HL-60/S4 treated with phorbol 12-myristate 13-acetate at 8.2 ng/mL for 4 days and 3 days (cell line): Measurements from ENCODE around the gene HLA-A.

ENCODE experiments used
- in situ Hi-C: fragments of 300-500 bp; cut with MboI; formaldehyde crosslinking; loops from 2 replicates; pipeline ENCODE4 v1.15.0; 2022; ENCODE audit warnings: low sequenced_read_pairs

Gene HLA-A

GRCh38 chr6:29933955-29934354 is 8.4 kb upstream of the HLA-A start:
- in situ Hi-C loops: no loop called here

- in situ Hi-C loops: no loop called here
Measured at GRCh38 chr6:29935273-29935955, 6.9 kb upstream of the HLA-A start.

DNA sequence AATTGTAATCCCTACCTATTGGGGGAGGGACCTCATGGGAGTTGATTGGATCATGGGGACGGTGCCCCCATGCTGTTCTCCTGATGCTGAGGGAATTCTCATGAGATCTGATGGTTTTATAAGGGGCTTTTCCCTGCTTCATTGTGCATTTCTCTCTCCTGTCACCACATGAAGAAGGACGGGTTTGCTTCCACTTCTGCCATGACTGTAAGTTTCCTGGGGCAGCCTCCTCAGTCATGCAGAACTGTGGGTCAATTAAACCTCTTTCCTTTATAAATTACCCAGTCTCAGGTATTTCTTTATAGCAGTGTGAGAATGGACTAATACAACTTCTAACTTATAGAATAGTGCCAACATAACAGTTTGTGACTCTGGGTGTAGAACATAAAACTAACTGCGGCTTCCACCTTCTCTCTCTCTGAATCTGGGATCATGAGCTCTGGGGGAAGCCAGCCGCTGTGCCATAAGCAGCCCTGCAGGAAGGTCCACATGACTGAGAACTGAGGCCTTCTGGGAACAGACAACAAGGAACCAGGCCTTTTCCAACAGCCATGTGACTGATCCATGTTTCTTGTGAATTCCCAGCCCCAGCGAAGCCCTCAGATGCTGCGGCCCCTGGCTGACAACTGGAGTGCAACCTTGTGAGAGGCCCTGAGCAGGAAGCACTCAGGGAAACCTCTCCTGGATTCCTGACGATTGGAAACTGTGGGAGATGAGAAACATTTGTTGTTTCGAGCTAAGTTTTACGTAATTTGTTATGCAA is 3.4 kb upstream of the HLA-A start:
- in situ Hi-C loops: no loop called here

DNA sequence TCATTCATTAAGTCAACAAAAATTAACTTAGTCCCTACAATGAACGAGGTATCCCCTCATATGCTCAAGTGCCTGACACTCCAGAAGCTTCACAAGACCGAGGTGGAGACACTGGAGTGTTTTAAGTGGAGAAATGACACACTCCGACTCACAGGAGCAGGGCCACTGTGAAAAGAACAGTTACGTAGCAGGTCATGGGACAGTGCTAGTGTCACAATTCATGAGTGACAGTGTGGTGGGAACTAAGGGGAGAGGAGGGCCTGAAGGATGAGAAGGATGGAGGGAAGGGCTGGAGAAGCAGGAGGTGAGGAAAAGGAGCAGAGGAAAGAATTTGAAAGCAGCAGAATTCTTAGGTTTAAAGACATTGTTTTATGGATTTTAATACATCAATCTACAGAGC is 1.3 kb upstream of the HLA-A start:
- in situ Hi-C loops: no loop called here

GRCh38 chr6:29941471-29941870 is 861 bp upstream of the HLA-A start:
- in situ Hi-C loops: no loop called here

DNA sequence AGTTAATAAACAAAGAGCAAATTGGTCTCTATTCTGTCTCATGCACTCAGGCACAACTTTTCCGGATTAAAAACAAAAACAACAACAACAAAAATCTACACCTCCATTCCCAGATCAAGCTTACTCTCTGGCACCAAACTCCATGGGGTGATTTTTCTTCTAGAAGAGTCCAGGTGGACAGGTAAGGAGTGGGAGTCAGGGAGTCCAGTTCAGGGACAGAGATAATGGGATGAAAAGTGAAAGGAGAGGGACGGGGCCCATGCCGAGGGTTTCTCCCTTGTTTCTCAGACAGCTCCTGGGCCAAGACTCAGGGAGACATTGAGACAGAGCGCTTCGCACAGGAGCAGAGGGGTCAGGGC is 437 bp upstream of the HLA-A start:
- in situ Hi-C loops: no loop called here

GRCh38 chr6:29943053-29943966 is 978 bp downstream of the HLA-A start:
- in situ Hi-C loops: no loop called here

- in situ Hi-C loops: no loop called here
Measured at GRCh38 chr6:29945281-29945820, 3.0 kb downstream of the HLA-A start.

DNA sequence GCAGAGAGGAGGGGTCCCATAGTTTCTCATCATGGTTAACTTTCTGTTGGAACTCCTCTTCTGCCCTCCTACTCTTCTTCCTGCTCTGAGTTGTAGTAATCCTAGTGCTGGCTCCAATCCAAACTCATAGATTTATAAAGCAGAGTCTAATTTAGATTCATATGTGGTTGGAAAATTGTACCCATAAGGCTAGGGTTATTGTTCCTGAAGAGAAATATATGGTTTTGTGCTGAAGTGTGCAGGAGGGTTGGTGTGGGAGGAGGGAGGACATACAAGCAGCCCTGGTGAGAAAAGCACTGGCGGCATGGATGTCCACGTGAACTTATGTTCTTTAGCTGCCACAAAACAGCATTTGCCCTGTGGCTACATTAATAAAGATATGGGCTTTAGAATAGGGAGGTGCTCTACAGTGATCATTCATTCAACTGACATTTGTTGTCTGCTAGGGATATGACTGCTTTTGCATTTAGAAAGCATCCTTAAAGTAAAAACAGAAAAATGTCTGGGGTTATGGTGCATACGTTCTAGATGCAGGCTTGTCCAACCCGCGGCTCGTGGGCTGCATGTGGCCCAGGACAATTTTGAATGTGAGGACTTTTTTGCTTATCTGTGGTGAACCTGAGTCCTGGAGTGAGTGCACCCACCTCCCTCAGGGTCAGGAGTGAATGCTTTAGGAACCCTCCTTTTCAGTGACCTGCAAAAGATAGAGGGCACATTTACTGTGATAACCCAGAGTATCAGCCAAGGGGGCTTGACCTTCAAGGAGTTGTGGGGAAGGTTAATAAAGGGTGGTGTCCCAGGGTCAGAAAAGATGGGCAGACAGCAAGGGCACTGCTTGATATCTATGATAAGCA is 4.1 kb downstream of the HLA-A start:
- in situ Hi-C loops: no loop called here

GRCh38 chr6:29947077-29947980 is 5.0 kb downstream of the HLA-A start:
- in situ Hi-C loops: no loop called here

DNA sequence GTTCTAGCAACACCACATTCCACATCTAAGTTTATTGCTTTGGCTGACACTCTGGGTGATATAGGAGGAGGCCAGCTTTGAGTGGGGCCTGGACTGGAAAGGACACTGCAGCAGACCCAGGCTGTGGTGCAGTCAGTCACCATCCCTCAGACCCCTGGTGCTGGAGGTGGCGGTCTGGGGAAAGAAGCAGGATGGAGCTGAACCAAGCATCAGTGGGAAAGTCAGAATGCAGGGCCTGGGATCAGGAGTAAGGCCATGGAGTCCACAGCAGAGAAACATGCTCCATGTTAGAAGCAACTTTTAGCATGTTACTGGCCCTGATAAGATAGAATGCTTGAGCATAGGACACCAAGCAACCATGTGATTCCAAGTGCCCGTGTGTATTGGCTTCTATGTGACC is 5.9 kb downstream of the HLA-A start:
- in situ Hi-C loops: no loop called here

DNA sequence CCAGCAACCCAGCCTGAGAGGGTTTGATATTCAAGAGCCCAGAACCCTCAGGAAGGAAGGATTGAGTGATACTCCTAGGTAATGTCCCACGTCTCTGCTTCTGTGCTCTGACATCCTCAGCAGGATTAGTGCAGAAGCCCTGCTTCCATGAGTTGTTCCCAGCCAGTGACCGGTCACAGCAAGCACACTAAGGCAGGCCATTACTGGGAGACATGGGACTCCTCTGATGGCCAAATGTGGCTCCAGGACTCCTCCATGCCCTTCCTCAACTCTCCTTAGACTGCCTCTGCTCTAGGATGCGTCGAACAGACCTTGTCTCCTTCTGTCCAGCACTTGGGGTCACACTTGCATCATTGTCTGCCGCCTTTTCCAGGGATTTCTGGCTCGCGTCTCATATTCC is 7.6 kb downstream of the HLA-A start:
- in situ Hi-C loops: no loop called here

- in situ Hi-C loops: no loop called here
Measured at GRCh38 chr6:29951882-29952281, 9.6 kb downstream of the HLA-A start.

DNA sequence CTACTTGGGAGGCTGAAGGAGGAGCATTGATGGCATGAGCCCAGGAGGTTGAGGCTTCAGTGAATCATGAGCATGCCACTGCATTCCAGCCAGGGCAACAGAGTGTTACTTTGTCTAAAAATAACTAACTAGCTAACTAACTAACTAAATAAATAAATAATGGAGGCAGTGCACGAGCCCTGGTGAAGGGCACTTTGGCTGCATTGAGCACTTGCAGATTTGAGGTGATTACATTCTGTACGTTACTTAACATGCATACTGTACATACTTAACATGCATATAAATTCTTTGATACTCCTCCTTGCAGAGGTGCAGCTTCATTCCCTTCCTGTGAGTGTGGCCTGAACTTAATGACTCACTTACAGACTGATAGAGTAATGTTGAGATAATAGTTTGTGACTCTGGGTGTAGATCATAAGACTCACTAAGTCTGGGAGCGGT is 10.7 kb downstream of the HLA-A start:
- in situ Hi-C loops: no loop called here

GRCh38 chr6:29953686-29954085 is 11.4 kb downstream of the HLA-A start:
- in situ Hi-C loops: no loop called here

DNA sequence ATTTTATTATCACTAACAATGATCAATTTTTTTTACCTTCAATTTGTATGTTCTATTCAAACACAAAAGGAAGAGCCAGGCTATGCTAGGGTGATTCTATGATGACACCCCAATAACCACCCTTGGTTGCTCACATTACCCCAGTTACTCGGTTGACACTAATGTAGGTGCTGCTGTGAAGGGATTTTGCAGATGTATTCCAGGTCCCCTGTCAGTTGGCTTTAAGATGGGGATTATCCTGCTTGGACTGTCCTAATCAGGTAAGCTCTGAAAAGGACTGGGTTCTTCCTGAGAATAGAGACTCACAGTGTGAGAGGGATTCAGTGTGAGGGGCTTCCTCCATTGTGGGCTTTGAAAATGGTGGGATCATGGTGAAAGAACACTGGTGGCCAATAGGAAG is 11.9 kb downstream of the HLA-A start:
- in situ Hi-C loops: no loop called here

- in situ Hi-C loops: no loop called here
Measured at GRCh38 chr6:29955783-29956182, 13.5 kb downstream of the HLA-A start.

DNA sequence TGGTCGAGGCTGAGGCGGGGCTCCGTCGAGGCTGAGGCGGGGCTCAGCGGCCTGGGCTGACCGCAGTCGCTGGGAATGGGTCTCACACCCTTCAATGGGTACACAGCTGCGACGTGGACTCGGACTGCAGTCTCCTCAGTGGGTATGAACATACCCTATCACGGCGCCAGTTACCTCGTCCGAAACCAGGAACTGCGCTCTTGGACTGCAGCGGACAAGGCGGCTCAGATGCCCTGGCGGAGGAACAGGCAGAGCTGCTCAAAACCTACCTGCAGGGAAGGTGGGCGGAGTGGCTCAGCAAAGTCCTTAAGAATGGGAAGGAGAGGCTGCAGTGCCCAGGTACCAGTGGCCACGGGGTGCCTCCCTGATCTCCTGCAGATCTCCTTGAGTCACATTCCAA is 14.2 kb downstream of the HLA-A start:
- in situ Hi-C loops: no loop called here

GRCh38 chr6:29958046-29958445 is 15.7 kb downstream of the HLA-A start:
- in situ Hi-C loops: no loop called here
